Stimulated activated naive B cell treated with anti-CD40 and anti-IgM and Interleukin-4, amounts not matched to agents 10 μg/mL and 1 μg/mL and 100 μg/mL, for 72 hours (primary cell): ENCODE data around the gene KIR2DL1.
A peak's percentile ranks its signal among the peaks of the same experiment; 100 is the strongest.
"Not testable (repeated sequence)": the region's sequence is repeated elsewhere in the genome, so short reads cannot be mapped to it uniquely, and the experiment has no call there.

Experiments used
- ATAC-seq, 2 donors: fragments of 150-1000 bp; cut with Tn5 transposase; replicated peaks; 2 replicates each; pipeline ENCODE4 v1.10.0; 2021; ENCODE audit warnings: moderate library complexity in 1 of 2
- DNase-seq: peaks from one replicate; pipeline ENCODE4 v3.0.0; 2021
- H3K27ac Mint-ChIP-seq: one replicate; pipeline ENCODE4 v1.8.0; 2022; ENCODE audit warnings: mild to moderate bottlenecking, mixed read lengths
- H3K27me3 Mint-ChIP-seq, 2 donors: one replicate each; pipeline ENCODE4 v1.8.0; 2022; ENCODE audit warnings: mixed read lengths in 2 of 2
- H3K36me3 Mint-ChIP-seq, 2 donors: one replicate each; pipeline ENCODE4 v1.8.0; 2022; ENCODE audit warnings: mixed read lengths in 2 of 2, mild to moderate bottlenecking in 1 of 2
- H3K4me1 Mint-ChIP-seq, 2 donors: one replicate each; pipeline ENCODE4 v1.8.0; 2022; ENCODE audit warnings: mixed read lengths in 2 of 2, mild to moderate bottlenecking in 1 of 2
- H3K4me3 Mint-ChIP-seq, 2 donors: one replicate each; pipeline ENCODE4 v1.8.0; 2022; ENCODE audit warnings: mild to moderate bottlenecking in 2 of 2, mixed read lengths in 2 of 2, moderate library complexity in 1 of 2
- H3K9me3 Mint-ChIP-seq, 2 donors: one replicate each; pipeline ENCODE4 v1.8.0; 2022; ENCODE audit warnings: mixed read lengths in 2 of 2, mild to moderate bottlenecking in 1 of 2

The KIR2DL1 gene

DNA sequence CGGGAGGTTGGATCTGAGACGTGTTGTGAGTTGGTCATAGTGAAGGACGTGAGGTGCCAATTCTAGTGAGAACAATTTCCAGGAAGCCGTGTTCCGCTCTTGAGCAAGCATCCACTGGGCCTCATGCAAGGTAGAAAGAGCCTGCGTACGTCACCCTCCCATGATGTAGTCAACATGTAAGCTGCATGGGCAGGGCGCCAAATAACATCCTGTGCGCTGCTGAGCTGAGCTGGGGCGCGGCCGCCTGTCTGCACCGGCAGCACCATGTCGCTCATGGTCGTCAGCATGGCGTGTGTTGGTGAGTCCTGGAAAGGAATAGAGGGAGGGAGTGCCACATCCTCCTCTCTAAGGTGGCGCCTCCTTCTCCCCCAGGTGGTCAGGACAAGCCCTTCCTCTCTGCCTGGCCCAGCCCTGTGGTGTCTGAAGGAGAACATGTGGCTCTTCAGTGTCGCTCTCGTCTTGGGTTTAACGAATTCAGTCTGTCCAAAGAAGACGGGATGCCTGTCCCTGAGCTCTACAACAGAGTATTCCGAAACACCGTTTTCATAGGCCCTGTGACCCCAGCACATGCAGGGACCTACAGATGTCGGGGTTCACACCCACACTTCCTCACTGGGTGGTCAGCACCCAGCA is 16.6 kb downstream of the KIR2DL1 start:
- not testable (repeated sequence) for ATAC-seq, H3K27ac Mint-ChIP-seq, DNase-seq, H3K36me3 Mint-ChIP-seq, H3K4me1 Mint-ChIP-seq, H3K4me3 Mint-ChIP-seq, H3K9me3 Mint-ChIP-seq
- peaks cover 32 to 49% of the 10 kb centered on the region in 2 donors for H3K27me3 Mint-ChIP-seq

DNA sequence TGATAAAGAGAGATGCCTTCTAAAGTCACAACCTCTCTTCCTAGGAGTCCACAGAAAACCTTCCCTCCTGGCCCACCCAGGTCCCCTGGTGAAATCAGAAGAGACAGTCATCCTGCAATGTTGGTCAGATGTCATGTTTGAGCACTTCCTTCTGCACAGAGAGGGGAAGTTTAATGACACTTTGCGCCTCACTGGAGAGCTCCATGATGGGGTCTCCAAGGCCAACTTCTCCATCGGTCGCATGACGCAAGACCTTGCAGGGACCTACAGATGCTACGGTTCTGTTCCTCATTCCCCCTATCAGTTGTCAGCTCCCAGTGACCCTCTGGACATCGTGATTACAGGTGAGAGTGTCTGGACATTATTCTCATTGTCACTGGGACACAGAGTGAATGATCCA is 18.6 kb downstream of the KIR2DL1 start:
- Mint-ChIP-seq H3K27me3 (peaks cover 18 to 44% of the 10 kb centered on the region in 2 donors), H3K4me1 (peaks cover 5 to 13% of the 10 kb centered on the region in 2 donors)
- H3K36me3 Mint-ChIP-seq, H3K4me3 Mint-ChIP-seq, ATAC-seq, H3K27ac Mint-ChIP-seq, DNase-seq, H3K9me3 Mint-ChIP-seq: not testable (repeated sequence)

DNA sequence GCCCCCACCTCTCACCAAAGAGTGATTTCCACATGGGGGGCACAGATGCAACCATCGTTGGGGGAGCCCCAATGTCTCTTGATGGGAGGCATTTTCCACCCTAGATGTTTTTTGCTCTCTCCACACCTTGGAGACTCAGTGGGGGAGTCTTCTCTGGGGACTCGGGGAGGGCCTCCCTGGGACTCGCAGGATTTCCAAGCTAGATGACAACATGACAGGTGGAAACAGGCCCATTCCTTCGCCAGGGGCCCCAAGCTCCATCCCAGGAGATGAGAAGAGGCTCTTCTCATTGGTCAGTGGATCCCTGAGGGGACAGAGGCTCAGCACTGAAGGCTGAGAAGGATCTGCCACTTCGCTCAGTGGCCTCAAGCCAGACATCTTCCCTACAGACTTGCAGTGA is 21.1 kb downstream of the KIR2DL1 start:
- no peaks in the 10 kb centered on the region for H3K36me3 Mint-ChIP-seq
- ATAC-seq (no peak), DNase-seq (no peak)
- no peak overlapping the region for H3K4me3 Mint-ChIP-seq
- peaks cover 8 to 31% of the 10 kb centered on the region in 2 donors for H3K27me3 Mint-ChIP-seq
- H3K4me1 Mint-ChIP-seq = peaks cover 6 to 16% of the 10 kb centered on the region in 2 donors
- peaks cover 0 to 1% of the 10 kb centered on the region in 2 donors for H3K9me3 Mint-ChIP-seq
- no peak overlapping the region for H3K27ac Mint-ChIP-seq

DNA sequence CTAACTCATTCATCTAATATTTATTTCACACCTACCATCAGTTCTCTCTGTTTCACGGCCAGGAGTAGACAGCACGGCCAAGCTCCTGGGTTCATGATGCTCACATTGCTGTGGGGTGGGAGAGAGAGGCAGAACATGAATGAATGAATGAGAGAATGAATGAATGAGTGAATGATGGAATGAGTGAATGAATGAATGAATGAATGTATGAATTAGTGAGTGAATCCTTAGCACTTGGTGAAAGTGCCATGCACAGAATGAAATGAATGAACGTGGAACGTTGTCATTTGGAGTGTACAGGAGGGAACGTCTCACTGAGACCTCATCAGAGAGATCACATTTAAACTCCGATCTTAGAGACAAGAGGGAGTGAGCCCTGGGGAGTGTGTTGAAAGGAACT is 21.9 kb downstream of the KIR2DL1 start:
- no peak for DNase-seq
- Mint-ChIP-seq H3K4me3 (no peak overlapping the region), H3K9me3 (peaks cover 0 to 1% of the 10 kb centered on the region in 2 donors), H3K27me3 (peaks cover 10 to 24% of the 10 kb centered on the region in 2 donors), H3K27ac (no peak overlapping the region), H3K36me3 (no peaks in the 10 kb centered on the region), H3K4me1 (peaks cover 9 to 16% of the 10 kb centered on the region in 2 donors)
- no peak for ATAC-seq

DNA sequence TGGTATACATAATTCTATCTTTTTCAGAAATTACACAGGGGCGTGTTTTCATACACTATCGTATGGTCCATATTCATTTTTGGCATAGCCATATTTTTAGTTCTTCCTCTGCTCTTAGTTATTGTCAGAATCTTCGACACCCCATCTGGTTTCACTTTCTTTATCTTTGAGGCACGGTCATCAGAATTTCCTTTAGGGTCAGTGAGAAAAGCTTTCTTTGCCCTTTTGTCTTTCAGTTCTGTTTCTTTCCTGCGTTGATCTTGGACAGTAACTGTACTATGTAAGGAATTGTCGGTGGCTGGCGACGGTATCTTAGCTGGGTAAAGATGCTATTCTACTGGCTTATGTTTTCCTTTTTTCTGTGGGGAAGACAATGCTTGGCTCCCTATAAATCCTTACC is 23.2 kb downstream of the KIR2DL1 start:
- peak in 1 of 2 donors; percentile 57 for ATAC-seq
- Mint-ChIP-seq H3K4me1 (peaks cover 9 to 16% of the 10 kb centered on the region in 2 donors), H3K9me3 (peaks cover 0 to 1% of the 10 kb centered on the region in 2 donors), H3K36me3 (no peaks in the 10 kb centered on the region), H3K27ac (peak overlapping the region; percentile 63), H3K4me3 (peak overlapping the region; percentile 77 to 78), H3K27me3 (peaks cover 8 to 21% of the 10 kb centered on the region in 2 donors)
- no peak for DNase-seq

DNA sequence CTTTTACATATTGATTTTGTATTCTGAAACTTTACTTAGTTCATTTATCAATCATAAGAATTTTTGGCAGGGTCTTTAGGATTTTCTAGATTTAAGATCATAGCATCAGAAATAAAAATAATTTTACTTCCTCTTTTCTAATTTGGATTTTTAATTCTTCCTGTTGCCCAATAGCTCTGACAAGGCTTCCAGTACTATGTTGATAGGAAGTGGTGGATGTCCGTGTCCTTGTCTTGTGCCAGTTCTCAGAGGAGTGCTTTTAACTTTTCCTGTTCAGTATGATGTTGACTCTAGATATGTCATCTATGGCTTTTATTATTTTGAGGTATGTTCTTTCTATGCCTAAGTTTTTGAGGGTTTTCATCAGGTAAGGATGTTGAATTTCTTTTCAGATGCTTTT is 26.2 kb downstream of the KIR2DL1 start:
- H3K27me3 Mint-ChIP-seq = peaks cover 18 to 19% of the 10 kb centered on the region in 2 donors
- no peak overlapping the region for H3K27ac Mint-ChIP-seq
- H3K4me3 Mint-ChIP-seq = no peak overlapping the region
- DNase-seq (no peak), ATAC-seq (no peak)
- H3K4me1 Mint-ChIP-seq = peaks cover 9 to 16% of the 10 kb centered on the region in 2 donors
- H3K36me3 Mint-ChIP-seq = no peaks in the 10 kb centered on the region
- peaks cover 3 to 5% of the 10 kb centered on the region in 2 donors for H3K9me3 Mint-ChIP-seq

DNA sequence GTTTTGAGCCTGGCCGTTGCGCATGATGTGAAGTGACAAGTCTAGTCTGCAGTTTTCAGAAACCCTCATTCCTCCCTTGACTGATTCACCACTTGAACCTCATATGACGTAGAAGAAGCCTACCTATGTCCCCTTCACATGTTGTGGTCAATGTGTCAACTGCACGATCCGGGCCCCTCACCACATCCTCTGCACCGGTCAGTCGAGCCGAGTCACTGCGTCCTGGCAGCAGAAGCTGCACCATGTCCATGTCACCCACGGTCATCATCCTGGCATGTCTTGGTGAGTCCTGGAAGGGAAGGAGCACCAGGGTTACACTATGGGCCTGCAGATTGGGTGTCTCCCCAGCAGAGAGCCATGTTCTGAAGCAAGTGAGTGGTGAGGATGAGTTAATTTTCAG is 33.8 kb downstream of the KIR2DL1 start, which contains the start of gene KIR2DL4:
Gene KIR2DL4 (plus strand): TSS at position 201 of the 400 bp plus-strand sequence. CDS start 42 bp downstream, at position 243.
- Mint-ChIP-seq H3K27ac (no peak within 1 kb of the TSS), H3K4me1 (no peaks in the 10 kb centered on the region), H3K27me3 (peaks cover 36 to 61% of the 10 kb centered on the region in 2 donors), H3K9me3 (peaks cover 5% of the 10 kb centered on the region in 2 donors), H3K4me3 (no peak within 1 kb of the TSS), H3K36me3 (no peaks in the 10 kb centered on the region)
- no peak for ATAC-seq
- DNase-seq = no peak

DNA sequence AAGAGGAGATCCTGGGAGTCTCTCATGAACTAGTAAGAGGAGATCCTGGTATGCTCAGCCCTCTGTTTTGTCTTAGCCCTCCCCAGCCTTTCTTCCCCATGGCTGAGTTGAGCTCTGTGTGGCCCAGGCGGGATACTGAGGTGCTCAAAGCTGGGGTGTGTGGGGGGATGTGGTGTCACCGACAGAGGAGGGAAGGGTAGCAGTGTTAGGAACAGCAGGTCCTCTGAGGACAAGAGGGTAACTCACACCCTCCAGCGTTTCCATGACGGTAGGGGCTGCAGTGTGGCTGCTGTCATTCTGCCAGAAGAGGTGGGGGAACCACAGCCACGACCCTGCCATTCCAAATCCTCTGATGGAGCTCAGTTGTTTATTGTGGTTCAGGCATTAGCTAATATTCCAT is 34.5 kb downstream of the KIR2DL1 start:
- H3K36me3 Mint-ChIP-seq = no peaks in the 10 kb centered on the region
- no peaks in the 10 kb centered on the region for H3K4me1 Mint-ChIP-seq
- no peak for DNase-seq
- H3K9me3 Mint-ChIP-seq = peaks cover 5 to 6% of the 10 kb centered on the region in 2 donors
- peaks cover 38 to 63% of the 10 kb centered on the region in 2 donors for H3K27me3 Mint-ChIP-seq
- ATAC-seq = no peak
- H3K4me3 Mint-ChIP-seq = no peak overlapping the region
- H3K27ac Mint-ChIP-seq = no peak overlapping the region

DNA sequence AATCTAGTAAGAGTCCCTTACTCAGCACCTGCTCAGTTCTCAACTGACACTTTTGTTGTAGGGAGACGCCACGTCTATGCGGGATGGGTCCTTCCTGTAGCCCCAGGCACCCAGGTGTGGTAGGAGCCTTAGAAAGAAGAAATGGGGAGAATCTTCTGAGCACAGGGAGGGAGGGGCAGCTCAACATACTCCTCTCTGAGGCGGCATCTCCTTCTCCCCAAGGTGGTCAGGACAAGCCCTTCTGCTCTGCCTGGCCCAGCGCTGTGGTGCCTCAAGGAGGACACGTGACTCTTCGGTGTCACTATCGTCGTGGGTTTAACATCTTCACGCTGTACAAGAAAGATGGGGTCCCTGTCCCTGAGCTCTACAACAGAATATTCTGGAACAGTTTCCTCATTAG is 35.0 kb downstream of the KIR2DL1 start:
- ATAC-seq (no peak), DNase-seq (no peak)
- Mint-ChIP-seq H3K27me3 (peaks cover 36 to 59% of the 10 kb centered on the region in 2 donors), H3K4me1 (no peaks in the 10 kb centered on the region), H3K27ac (no peak overlapping the region), H3K9me3 (peaks cover 3% of the 10 kb centered on the region in 2 donors), H3K36me3 (no peaks in the 10 kb centered on the region), H3K4me3 (no peak overlapping the region)

DNA sequence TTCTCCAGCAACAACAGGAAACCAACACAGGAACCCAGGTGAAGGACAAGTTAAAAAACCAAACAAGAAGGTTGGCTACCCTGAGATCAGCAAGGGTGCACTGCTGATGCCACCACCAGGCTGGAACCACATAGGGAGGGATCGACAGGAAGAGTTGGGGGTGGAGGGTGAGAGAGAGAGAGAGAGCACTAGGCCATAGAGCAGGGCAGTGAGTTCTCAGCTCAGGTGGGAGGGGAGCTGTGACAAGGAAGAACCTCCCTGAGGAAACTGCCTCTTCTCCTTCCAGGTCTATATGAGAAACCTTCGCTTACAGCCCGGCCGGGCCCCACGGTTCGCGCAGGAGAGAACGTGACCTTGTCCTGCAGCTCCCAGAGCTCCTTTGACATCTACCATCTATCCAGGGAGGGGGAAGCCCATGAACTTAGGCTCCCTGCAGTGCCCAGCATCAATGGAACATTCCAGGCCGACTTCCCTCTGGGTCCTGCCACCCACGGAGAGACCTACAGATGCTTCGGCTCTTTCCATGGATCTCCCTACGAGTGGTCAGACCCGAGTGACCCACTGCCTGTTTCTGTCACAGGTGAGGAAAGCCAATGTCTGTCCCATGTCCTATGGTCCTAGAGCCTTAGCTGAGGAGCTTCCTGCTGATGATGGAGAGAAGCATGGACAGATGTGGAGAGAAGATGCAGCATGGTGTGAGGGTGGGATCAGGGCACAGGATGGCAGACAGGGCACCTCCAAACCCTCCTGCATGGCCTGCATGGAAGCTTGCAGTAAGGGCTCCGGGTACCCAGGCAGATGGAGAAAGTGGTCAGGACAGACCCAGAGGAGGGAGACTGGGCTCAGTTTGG is 36.3 kb downstream of the KIR2DL1 start:
- Mint-ChIP-seq H3K4me1 (no peaks in the 10 kb centered on the region), H3K9me3 (peaks cover 3 to 4% of the 10 kb centered on the region in 2 donors), H3K36me3 (no peaks in the 10 kb centered on the region), H3K27me3 (peaks cover 37 to 63% of the 10 kb centered on the region in 2 donors), H3K27ac (no peak overlapping the region), H3K4me3 (no peak overlapping the region)
- DNase-seq (no peak), ATAC-seq (no peak)

DNA sequence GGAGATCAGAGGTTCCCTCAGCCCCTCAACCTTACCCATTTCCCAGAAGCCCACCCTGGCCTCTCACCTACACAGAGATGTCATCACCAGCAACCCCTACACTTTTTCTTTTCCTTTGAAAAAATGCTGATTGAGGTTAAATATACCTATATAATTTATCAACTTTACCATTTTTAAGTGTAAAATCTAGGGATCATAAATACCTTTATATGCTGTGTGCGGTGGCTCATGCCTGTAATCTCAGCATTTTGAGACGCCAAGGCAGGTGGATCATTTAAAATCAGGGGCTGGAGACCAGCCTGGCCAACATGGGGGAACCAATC is 36.9 kb downstream of the KIR2DL1 start:
- Mint-ChIP-seq H3K27ac (no peak overlapping the region), H3K9me3 (peaks cover 3 to 4% of the 10 kb centered on the region in 2 donors), H3K36me3 (no peaks in the 10 kb centered on the region), H3K27me3 (peaks cover 37 to 60% of the 10 kb centered on the region in 2 donors), H3K4me3 (no peak overlapping the region), H3K4me1 (no peaks in the 10 kb centered on the region)
- DNase-seq = no peak
- no peak for ATAC-seq

DNA sequence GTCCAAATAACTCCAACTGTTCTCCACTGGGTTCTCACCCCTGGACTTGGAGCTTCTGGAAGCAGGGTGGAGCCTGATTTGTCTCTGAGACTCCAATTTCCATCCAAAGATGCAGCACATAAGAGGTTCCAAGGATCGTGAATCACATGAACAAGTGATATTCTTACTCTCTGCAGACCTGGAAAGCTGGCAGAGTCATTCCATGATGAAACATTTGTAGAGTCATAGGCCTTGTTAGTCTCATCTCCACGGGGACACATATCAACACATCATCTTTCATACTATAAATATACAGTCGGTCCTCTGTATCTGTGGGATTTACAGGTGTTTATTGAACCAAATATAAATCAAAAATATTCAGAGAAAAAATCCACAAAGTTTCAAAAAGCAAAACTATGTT is 45.0 kb downstream of the KIR2DL1 start:
- not testable (repeated sequence) for H3K4me3 Mint-ChIP-seq, H3K36me3 Mint-ChIP-seq, H3K4me1 Mint-ChIP-seq, ATAC-seq, H3K27ac Mint-ChIP-seq, DNase-seq
- Mint-ChIP-seq H3K9me3 (peaks cover 4 to 11% of the 10 kb centered on the region in 2 donors), H3K27me3 (peaks cover 28 to 30% of the 10 kb centered on the region in 2 donors)

DNA sequence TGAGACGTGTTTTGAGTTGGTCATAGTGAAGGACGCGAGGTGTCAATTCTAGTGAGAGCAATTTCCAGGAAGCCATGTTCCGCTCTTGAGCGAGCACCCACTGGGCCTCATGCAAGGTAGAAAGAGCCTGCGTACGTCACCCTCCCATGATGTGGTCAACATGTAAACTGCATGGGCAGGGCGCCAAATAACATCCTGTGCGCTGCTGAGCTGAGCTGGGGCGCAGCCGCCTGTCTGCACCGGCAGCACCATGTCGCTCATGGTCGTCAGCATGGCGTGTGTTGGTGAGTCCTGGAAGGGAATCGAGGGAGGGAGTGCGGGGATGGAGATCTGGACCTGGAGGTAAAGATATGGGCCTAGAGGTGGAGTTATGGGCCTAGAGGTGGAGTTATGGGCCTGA is 46.7 kb downstream of the KIR2DL1 start, which contains the start of gene KIR3DL1:
Gene KIR3DL1 (plus strand): TSS at position 218 of the 400 bp plus-strand sequence.
- H3K27me3 Mint-ChIP-seq = peaks cover 32% of the 10 kb centered on the region in 2 donors
- ATAC-seq, H3K4me1 Mint-ChIP-seq: not testable (repeated sequence)

DNA sequence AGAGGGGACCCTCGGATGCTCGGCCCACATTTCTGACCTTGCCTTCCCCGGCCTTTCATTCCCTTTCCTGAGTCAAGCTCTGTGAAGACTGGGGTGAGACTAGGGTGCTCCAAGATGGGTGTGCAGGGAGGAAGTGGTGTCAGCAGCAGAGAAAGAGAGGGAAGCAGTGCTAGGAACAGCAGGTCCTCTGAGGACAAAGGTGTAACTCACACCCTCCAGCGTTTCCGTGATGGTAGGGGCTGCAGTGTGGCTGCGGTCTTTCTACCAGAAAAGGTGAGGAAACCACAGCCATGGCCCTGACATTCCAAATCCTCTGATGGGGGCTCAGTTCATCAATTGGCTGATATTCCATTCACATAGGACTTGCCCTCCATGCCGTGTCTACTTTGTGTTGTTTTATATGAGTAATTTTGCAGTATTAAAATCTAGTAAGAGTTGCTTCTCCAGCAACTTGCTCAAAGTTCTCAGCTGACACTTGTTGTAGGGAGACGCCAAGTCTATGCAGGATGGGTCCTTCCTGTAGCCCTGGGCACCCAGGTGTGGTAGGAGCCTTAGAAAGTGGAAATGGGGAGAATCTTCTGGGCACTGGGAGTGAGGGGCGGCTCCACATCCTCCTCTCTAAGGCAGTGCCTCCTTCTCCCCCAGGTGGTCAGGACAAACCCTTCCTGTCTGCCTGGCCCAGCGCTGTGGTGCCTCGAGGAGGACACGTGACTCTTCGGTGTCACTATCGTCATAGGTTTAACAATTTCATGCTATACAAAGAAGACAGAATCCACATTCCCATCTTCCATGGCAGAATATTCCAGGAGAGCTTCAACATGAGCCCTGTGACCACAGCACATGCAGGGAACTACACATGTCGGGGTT is 48.3 kb downstream of the KIR2DL1 start:
- Mint-ChIP-seq H3K27ac (no peak overlapping the region), H3K4me1 (no peaks in the 10 kb centered on the region), H3K9me3 (no peaks in the 10 kb centered on the region), H3K36me3 (no peaks in the 10 kb centered on the region), H3K4me3 (no peak overlapping the region), H3K27me3 (peaks cover 25 to 32% of the 10 kb centered on the region in 2 donors)
- ATAC-seq (no peak), DNase-seq (no peak)

More for the DNA sequence above, 46.7 kb downstream of the KIR2DL1 start, which contains the start of gene KIR3DL1:
- H3K36me3 Mint-ChIP-seq, H3K4me3 Mint-ChIP-seq, H3K27ac Mint-ChIP-seq, H3K9me3 Mint-ChIP-seq, DNase-seq: not testable (repeated sequence)
